Astrocyte (in vitro differentiated cells and primary cell): Measurements from ENCODE around the gene CRHR1.
"Not testable (repeated sequence)": the region's sequence is repeated elsewhere in the genome, so short reads cannot be mapped to it uniquely, and the experiment has no call there.

Experiments
- EZH2 ChIP-seq: IDR thresholded peaks from 2 replicates; pipeline ENCODE4 v1.6.1; 2012; ENCODE audit warnings: mild to moderate bottlenecking, low read length, inconsistent platforms; ENCODE audit not compliant: insufficient read depth
- TF ChIP-seq, protein P1 (sequence below): IDR thresholded peaks from 2 replicates; pipeline ENCODE4 v1.5.1; 2011; ENCODE audit warnings: low read depth, mild to moderate bottlenecking, inconsistent platforms, low read length, moderate library complexity; ENCODE audit not compliant: insufficient read depth

- TF ChIP-seq EZH2 = not testable (repeated sequence)
- TF ChIP-seq, protein P1, sequence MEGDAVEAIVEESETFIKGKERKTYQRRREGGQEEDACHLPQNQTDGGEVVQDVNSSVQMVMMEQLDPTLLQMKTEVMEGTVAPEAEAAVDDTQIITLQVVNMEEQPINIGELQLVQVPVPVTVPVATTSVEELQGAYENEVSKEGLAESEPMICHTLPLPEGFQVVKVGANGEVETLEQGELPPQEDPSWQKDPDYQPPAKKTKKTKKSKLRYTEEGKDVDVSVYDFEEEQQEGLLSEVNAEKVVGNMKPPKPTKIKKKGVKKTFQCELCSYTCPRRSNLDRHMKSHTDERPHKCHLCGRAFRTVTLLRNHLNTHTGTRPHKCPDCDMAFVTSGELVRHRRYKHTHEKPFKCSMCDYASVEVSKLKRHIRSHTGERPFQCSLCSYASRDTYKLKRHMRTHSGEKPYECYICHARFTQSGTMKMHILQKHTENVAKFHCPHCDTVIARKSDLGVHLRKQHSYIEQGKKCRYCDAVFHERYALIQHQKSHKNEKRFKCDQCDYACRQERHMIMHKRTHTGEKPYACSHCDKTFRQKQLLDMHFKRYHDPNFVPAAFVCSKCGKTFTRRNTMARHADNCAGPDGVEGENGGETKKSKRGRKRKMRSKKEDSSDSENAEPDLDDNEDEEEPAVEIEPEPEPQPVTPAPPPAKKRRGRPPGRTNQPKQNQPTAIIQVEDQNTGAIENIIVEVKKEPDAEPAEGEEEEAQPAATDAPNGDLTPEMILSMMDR = not testable (repeated sequence)
These were observed 78.0 kb downstream of the CRHR1 start for GRCh38 chr17:45862127-45862526.
